HG03565 (cell line): ENCODE data around the gene MCC.

Experiments
- ATAC-seq: cut with Tn5 transposase; IDR thresholded peaks from one replicate; pipeline ENCODE4 v1.9.1; 2021; ENCODE audit warnings: mild to moderate bottlenecking, moderate library complexity; ENCODE audit not compliant: unreplicated experiment

The MCC gene

GRCh38 chr5:113227798-113228197 lies 260.5 kb downstream of the MCC start:
- no peak for ATAC-seq

GRCh38 chr5:113226116-113226736 lies 262.0 kb downstream of the MCC start:
- no peak for ATAC-seq

GRCh38 chr5:113225259-113225658 lies 263.0 kb downstream of the MCC start:
- no peak for ATAC-seq

- ATAC-seq = no peak
Observed at GRCh38 chr5:113224605-113225065, 263.6 kb downstream of the MCC start.

- ATAC-seq = no peak
Observed at GRCh38 chr5:113223831-113224604, 264.2 kb downstream of the MCC start.

GRCh38 chr5:113223315-113223714 lies 264.9 kb downstream of the MCC start:
- ATAC-seq = no peak

- ATAC-seq = no peak
Observed at GRCh38 chr5:113221294-113222176, 266.7 kb downstream of the MCC start.

- no peak for ATAC-seq
Observed at GRCh38 chr5:113219695-113220094, 268.6 kb downstream of the MCC start.

- ATAC-seq = no peak
Observed at GRCh38 chr5:113218906-113219517, 269.2 kb downstream of the MCC start.

GRCh38 chr5:113218200-113218599 lies 270.1 kb downstream of the MCC start:
- no peak for ATAC-seq

GRCh38 chr5:113217619-113218184 lies 270.6 kb downstream of the MCC start:
- no peak for ATAC-seq

- no peak for ATAC-seq
Observed at GRCh38 chr5:113216545-113216944, 271.7 kb downstream of the MCC start.

GRCh38 chr5:113215401-113216060 lies 272.7 kb downstream of the MCC start:
- no peak for ATAC-seq

GRCh38 chr5:113214606-113215323 lies 273.5 kb downstream of the MCC start:
- ATAC-seq = no peak

GRCh38 chr5:113213551-113214425 lies 274.5 kb downstream of the MCC start:
- ATAC-seq = no peak

- no peak for ATAC-seq
Observed at GRCh38 chr5:113212244-113212920, 275.9 kb downstream of the MCC start.

- ATAC-seq = no peak
Observed at GRCh38 chr5:113209498-113209897, 278.8 kb downstream of the MCC start.

- no peak for ATAC-seq
Observed at GRCh38 chr5:113205807-113206206, 282.4 kb downstream of the MCC start.
